ENCODE measurements around the gene CHCHD3. TPM values are rescaled to one million over a fixed set of nuclear protein-coding genes. Genes with fewer than 3 reads are reported as not detected.

Gene CHCHD3
- total and polyA plus RNA-seq, 2 of the 4 experiments (the other 2 are of a cell fraction), result 56.9 to 141 TPM

DNA sequence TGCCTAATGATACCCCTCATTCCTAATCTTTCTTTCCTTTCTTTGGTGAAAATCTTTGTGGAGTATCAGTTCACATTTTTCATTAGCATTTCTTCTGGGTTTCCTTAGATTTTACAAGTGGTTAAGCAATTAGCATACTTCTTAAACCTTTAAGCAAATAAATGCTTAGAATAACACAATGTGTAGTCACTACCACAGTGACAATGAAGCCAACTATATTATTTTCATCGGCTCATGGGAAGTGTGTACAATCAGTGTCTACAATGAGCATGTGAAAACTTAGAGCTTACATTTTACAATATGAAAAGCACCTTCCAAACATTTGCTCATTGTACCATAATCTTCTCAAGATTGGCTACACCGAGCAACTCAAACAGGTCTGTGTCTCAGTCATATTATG lies 329.5 kb downstream of the CHCHD3 start:
- CTCF ChIA-PET, result interaction anchor here (0.7 kb wide), 1 partner anchor 27 kb away, joined by 3 read pairs; no protein-coding TSS in a partner anchor
- Histone ChIP-seq H3K9ac (ENCODE audit: low read depth, low read length) (no peak overlapping the region), H3K4ac (ENCODE audit: low read depth, low read length) (no peak overlapping the region), H2BK120ac (ENCODE audit: low read depth, low read length) (no peak overlapping the region), H3K18ac (ENCODE audit: low read depth, low read length) (no peak overlapping the region), H3K36me3 (ENCODE audit: control insufficient read depth, insufficient read depth, low read length) (no peaks in the 10 kb centered on the region), H3K23ac (ENCODE audit: low read depth, low read length) (no peak overlapping the region), H4K20me1 (ENCODE audit: insufficient read depth, low read length) (no peaks in the 10 kb centered on the region), H2AFZ (replicated peaks; ENCODE audit: low read length, poor library complexity) (no peak overlapping the region), H2AK9ac (replicated peaks; ENCODE audit: low read depth, low read length, poor library complexity) (no peak overlapping the region), H3K27ac (ENCODE audit: insufficient read depth, low read length) (no peak overlapping the region), H3K79me1 (ENCODE audit: low read depth in 1 of 2, low read length in 2 of 2) (no peaks in the 10 kb centered on the region), H3K4me3 (ENCODE audit: insufficient read depth, low read depth, low read length) (no peak overlapping the region), H3K14ac (replicated peaks; ENCODE audit: low read depth, low read length) (no peak overlapping the region), H3K4me1 (ENCODE audit: control insufficient read depth, insufficient read depth, low read length) (no peaks in the 10 kb centered on the region), H3K9me3 (ENCODE audit: control insufficient read depth, insufficient read depth, low read length) (peaks cover 5% of the 10 kb centered on the region), H2BK20ac (ENCODE audit: low read depth, low read length) (no peak overlapping the region), H4K91ac (ENCODE audit: insufficient read depth, low read depth, low read length) (no peak overlapping the region), H2BK5ac (ENCODE audit: low read depth, low read length, poor library complexity, severe bottlenecking) (no peak overlapping the region), H3K56ac (ENCODE audit: extremely low read depth, insufficient read depth, low read length) (no peak overlapping the region), H3K27me3 (ENCODE audit: control insufficient read depth, insufficient read depth, low read length) (peaks cover 48% of the 10 kb centered on the region), H4K5ac (ENCODE audit: low read depth, low read length) (no peak overlapping the region), H4K8ac (ENCODE audit: low read depth in 2 of 2, low read length in 2 of 2) (no peak overlapping the region), H2AK5ac (ENCODE audit: low read depth, low read length) (no peak overlapping the region), H2BK15ac (ENCODE audit: low read depth, low read length) (no peak overlapping the region), H3K9me1 (ENCODE audit: insufficient read depth, low read length) (no peaks in the 10 kb centered on the region; the same call in 1 of the 2 replicates), H3K4me2 (ENCODE audit: low read depth, low read length) (no peak overlapping the region)
- POLR2A ChIA-PET (ENCODE audit: unreplicated experiment), result no interaction called here
- intact Hi-C loops (cut with micrococcal nuclease), result no loop called here
- in situ Hi-C loops (cut with MboI; ENCODE audit: low sequenced_read_pairs), result no loop called here
- DNase-seq (no peak), ATAC-seq (ENCODE audit: low read depth) (no peak)
- no TSS peak for BruUV-seq (replicated peaks)
- TF ChIP-seq FOS (IDR thresholded peaks at IDR 0.05; ENCODE audit: low read depth, low read length) (no peak), POLR2A (IDR thresholded peaks at IDR 0.05; ENCODE audit: low read depth, low read length) (no peak), MAZ (IDR thresholded peaks at IDR 0.05; ENCODE audit: borderline replicate concordance, low read depth, low read length) (no peak), RAD21 (IDR thresholded peaks at IDR 0.05; ENCODE audit: low read length) (no peak), RFX5 (IDR thresholded peaks at IDR 0.05; ENCODE audit: low read depth, low read length) (no peak), USF2 (IDR thresholded peaks at IDR 0.05; ENCODE audit: low read depth, low read length) (no peak), BHLHE40 (IDR thresholded peaks at IDR 0.05; ENCODE audit: low read depth, low read length) (no peak), CEBPB (IDR thresholded peaks at IDR 0.05; ENCODE audit: low read depth, low read length) (no peak)
- WGBS, 2 experiments (ENCODE audit: extremely low coverage in 2 of 2, insufficient read length in 1 of 2), result no CpG with 5 or more reads among the region's 2 CpGs
- dilution Hi-C loops (cut with HindIII; ENCODE audit: low sequenced_read_pairs, unreplicated experiment), result no loop called here
